Stimulated activated CD8-positive, alpha-beta memory T cell treated with anti-CD3 and anti-CD28 coated beads, Interleukin-4, amount 100 ng/mL, for 1 hour (primary cell): ENCODE data around the gene TRIM43.
"Not testable (repeated sequence)": the region's sequence is repeated elsewhere in the genome, so short reads cannot be mapped to it uniquely, and the experiment has no call there.

Source experiments
- DNase-seq, 2 donors: peaks; one replicate each; pipeline ENCODE4 v3.0.0-alpha.2; 2020; ENCODE audit warnings: low read depth in 2 of 2, low spot score in 1 of 2

TRIM43 gene

DNA sequence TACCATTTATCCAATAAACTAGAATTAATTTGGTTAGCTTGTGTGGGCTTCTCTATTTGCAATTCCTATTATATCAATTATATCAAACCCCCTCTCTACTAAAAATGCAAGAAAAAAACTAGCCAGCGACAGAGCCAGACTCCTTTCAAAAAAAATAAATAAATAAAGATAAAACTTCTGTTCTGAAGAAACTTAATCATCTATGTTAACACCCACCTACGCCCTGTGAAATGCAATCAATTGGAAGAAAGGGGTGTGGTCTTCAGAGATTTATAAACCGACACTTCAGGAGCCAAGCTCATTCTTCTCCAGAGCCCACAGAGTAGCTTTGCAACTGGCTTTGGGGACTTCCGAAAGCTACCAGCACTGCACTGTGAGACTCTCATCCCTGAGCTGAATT is at the start of gene TRIM43:
Gene TRIM43 (plus strand): TSS at position 301 of the 400 bp plus-strand sequence. CDS start 2,023 bp downstream, outside the sequence.
- not testable (repeated sequence) for DNase-seq

DNA sequence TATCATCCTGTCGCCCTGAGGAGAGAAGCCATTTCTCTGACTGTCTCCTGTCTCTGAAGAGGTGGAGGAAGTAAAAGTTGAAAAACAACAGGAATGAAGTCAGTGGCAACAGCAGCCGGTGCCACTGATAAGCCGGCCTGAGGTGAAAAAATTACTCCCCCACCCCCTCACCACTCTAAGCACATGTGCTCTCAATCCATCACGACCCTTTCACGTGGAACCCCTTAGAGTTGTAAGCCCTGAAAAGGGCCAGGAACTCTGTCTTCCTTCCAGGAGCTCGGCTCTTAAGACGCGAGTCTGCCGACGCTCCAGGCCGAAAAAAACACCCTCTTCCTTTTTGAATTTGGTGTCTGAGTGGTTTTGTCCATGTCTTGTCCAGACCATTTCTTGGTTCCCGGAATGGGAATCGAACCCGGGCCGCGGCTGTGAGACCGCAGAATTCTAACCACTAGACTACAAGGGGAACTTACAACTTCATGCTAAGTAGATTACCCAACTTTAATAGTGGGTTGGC is 40.7 kb upstream of the TRIM43 start:
- no peak for DNase-seq

DNA sequence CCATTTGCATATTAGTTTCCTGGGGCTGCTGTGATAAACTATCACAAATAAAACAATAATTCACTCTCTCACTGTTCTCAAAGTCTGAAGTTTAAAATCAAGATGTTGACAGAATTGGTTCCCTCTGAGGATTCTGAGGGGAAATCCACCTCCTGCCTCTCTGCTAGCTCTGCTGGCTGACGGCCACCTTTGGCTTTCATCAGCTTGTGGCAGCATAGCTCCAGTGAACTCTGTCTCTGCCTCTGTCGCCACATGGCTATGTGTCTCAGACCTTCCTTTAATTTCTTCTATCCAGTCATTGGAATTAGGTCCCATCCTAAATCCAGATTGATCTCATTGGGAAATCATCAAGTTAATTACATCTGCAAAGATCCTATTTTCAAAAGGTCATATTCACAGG is 38.9 kb upstream of the TRIM43 start:
- DNase-seq: no peak

DNA sequence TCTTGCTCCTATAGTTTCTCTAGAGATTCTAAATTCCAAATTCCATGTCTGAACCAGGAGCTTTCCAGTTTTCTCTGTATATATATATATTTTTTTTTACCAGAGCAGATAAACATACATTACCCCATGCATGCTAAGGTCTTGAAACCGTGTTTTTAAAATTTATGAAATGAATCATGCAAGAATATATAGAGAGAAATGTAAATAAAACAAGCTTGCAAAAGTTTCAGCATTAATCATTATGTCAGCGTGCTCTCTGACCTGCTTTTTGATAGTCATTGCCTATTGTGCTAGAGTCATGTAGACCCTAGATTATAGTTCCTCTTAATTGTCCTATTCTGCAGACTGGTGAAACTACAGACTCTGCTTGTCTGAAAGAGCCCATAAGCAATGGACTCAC is 22.6 kb upstream of the TRIM43 start:
- DNase-seq: no peak

DNA sequence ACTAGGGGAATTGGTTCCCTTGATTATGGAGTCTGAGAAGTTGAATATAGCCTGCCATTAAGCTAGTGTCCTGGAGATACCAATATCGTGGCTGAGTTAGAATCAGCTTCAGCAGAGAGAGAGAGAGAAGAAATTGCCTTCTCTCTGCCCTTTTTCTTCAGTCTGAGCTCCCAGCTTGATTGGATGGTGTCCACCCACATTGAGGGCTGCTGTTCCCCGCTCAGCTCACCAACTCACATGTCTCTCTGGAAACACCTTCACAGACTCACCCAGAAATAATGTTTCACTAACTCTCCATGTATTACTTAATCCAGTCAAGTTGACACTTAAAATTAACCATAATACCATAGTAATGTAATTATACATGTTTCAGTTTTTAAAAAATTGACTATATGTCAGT is 17.9 kb upstream of the TRIM43 start:
- no peak for DNase-seq

DNA sequence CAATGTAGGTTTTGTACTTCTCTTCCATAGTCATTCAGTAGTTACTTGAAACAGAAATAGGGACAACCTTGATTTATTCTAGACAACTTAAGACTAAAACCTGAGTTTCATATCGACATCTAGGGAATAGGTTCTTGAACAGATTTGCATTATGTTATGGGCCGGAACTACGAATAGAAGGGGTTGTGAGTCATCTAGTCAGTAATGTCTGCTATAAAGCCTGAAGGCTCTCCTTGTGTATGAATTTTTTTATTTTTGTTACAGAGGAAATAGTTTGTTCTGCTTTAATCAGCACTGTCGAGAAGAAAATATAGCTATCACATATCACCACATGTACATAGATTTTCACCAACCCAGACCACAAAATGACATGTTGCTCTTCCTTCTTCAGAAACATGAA is 17.3 kb upstream of the TRIM43 start:
- no peak for DNase-seq

DNA sequence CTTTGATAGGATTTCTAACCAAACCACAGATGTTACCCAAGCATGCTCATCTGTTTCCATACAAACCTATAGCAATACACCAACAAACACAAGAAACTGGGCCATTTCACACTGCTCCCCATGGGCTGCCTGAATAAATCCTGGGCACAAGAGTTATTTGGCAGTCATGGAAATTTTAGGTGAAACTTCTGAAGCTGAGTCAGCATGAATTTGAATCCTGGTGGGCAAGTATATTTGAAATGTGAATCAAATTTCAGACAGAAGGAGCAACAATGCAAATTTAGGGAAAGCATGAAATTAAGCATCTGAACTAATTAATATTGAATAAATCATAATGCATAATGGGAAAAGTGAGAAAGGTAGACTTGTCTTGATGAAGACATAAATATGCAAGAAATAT is 15.9 kb upstream of the TRIM43 start:
- DNase-seq: no peak

DNA sequence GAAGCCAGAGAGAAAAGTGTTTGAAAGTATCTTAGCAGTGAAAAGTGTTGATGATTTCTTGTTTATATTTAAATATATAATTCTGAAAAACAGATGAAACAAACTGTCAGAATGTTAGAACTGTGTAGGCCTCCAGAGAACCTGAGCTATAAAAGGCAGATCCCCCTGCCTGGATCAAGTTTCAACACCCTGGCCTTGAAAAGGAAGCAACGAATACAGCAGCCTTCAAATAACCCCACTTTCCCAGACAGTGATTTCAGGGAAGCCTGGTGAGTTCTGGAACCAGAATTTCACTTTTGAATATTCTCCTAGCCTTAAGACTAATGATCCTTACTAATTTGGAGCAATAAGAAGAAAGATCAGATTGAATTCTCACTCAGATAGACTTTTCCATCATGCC is 13.3 kb upstream of the TRIM43 start:
- DNase-seq: no peak

DNA sequence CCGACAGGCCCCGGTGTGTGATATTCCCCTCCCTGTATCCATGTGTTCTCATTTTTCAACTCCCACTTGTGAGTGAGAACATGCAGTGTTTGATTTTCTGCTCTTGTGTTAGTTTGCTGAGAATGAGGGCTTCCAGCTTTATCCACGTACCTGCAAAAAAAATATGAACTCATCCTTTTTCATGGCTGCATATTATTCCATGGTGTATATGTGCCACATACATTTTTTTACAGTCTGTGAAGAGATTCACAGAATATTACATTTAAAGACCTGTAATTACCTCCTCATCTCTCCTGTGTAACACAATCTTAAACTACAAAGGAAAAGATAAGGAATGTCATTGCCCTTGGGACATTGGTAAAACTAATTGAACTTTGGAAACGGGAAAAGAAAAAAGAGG is 8.3 kb upstream of the TRIM43 start:
- DNase-seq: not testable (repeated sequence)

DNA sequence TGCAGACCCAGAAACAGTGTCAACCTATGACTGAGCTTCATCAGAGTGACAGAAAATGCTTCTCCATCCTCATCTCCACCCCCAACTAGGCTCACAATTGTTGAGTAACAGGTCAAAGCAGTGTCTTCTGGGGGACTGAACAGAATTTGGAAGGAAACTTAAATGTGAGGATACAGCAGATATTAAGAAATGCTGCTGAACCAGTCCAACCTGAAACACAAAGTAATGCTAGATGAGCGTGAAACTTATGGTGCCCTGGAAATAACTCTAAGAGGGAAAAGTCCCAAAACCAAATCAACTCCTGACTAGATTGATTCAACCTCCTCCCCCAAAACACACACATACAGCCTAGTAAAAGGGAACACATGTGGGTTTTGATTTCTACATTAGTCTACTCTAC is 7.5 kb upstream of the TRIM43 start:
- not testable (repeated sequence) for DNase-seq

DNA sequence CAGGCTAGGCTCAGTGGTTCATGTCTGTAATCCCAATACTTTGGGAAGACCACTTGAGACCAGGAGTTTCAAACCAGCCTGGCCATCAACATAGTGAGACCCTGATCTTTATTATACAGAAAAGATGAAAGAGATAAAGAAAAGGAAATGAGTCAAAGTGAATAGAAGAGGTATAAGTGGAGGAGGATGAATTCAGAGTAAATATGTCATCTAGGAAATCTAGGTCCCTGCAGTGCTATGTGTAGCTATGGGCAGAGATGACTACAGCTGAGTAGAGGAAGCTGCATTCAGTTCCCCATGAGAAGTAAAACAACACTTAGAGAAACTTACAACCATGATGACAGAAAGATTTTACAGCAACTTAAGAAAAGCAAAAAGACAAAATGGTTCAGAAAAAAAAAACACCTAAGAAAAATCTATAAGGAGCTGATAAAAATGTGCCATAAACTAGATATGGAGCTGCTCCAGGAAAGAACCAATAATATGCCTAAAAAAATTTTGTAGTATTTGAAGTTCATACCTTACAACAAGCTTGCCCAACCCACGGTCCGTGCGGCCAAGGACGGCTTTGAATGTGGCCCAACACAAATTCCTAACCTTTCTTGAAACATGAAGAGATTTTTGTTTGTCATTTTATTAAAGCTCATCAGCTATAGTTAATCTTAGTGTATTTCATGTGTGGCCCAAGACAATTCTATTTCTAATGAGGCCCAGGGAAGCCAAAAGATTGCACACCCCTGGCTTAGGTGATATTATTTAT is 1.8 kb upstream of the TRIM43 start:
- not testable (repeated sequence) for DNase-seq

DNA sequence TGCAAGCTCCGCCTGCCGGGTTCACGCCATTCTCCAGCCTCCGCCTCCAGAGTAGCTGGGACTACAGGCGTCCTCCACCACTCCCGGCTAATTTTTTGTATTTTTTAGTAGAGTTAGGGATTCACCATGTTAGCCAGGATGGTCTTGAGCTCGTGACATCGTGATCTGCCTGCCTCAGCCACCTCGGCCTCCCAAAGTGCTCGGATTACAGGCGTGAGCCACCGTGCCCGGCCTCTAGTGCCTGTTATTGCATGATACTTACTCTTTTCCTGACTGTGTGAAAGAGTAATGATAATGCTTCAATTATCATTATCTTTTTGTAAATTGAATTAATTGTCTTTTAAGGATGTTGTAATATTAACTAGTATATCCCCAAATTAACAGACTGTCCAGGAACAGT is 1.2 kb downstream of the TRIM43 start:
- DNase-seq: not testable (repeated sequence)

DNA sequence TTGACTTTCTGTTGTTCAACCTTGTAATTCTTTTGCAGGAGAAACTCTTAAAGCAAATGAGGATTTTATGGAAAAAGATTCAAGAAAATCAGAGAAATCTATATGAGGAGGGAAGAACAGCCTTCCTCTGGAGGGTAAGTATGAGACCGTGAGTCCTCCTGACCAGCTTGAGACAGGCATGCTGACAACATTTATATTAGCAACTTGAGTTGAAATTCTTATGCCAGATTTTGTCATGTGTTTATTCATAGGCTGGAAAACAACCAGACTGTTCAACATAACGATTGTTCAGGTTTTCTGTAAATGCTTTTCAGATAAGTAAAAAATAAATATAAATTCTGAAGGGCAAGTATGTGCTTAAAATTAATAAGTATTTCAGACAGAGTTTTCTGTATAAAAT is 3.2 kb downstream of the TRIM43 start:
- not testable (repeated sequence) for DNase-seq

DNA sequence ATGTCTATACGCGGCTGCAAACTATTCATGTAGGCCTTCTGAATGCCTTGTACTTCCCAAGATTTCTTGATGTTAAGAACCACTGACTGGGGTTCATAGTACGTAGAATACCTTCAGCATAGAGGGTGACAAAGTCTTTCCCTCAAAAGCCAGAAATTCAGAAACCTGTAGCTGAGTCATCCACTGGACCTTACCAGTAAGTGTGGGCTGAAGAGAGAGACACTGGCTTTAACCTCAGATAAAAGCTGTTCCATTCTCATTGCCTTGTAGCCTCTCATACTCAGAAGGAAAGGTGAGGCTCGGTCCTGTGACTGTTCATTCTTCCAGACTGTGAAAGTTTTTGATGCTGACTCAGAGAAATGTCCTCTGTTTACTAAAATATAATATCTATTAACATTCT is 9.5 kb downstream of the TRIM43 start:
- DNase-seq: not testable (repeated sequence)

DNA sequence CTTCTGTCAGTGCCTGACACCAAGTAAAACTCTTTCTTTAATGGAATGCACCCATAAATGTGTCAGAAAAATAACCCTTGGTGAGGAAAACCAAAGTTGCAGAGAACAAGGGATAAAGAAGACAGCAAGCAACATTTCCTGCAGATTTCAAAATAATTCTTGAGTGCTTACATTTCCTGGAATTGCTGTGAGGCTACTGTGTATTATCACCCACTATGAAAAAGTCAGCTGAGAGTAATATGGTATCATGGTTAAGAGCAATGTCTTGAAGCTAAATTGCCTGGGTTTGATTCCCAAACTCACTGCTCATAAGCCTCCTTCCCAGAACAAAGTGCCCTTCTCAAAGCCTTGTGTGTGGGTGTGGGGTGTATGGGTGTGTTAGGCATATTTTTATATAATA is 10.3 kb downstream of the TRIM43 start:
- DNase-seq: not testable (repeated sequence)

DNA sequence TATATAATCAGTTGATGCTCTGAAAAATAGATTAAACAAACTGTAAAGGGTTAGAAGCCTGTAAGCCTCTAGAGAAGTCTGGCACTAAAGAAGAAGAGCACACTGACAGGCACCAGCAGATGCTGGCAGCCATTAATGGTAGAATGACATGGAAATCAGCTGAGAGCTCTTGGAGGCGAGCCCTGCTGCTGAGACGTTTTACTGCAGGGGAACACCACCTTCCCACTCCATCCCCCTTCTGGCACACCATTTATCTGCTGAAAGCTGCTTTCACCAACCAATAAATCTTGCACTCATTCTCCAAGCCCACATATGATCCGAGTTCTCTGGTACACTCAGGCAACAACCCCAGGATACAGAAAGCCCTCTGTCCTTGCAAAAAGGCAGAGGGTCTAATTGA is 16.6 kb downstream of the TRIM43 start:
- DNase-seq: not testable (repeated sequence)

DNA sequence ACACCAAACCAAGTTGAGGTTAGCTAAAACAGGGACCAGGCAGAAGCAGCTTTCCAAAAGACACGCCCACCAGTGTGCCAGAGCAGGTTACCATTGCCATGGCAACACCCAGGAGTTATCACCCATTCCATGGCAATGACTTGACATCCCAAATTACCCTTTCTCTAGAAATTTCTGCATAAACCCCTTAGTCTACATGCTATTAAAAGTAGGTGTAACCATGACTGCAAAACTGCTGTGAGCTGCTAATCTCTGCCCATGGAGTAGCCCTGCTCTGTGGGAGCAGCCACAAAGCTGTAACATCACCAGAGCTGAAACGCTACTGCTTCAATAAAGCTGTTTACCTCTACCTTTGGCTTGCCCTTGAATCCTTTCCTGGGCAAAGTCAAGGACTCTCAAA is 18.0 kb downstream of the TRIM43 start:
- not testable (repeated sequence) for DNase-seq

DNA sequence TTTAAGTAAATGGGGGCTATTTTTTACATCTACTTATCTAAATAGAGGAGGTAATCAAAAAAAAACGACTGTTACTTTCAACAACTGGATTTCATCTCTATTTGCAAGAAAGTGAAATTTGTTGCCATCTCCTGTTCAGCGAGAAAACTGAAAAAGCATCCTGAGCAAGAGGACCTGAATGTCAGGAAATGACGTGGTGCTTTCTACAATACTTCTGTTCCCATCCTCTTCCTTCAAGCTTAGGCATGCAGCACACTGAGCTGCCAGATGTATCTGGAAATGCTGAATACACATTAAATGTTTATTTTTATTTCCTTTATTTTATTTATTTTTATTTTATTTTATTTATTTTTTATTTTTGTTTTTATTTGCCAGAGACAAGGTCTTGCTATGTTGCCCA is 21.2 kb downstream of the TRIM43 start:
- DNase-seq: not testable (repeated sequence)

DNA sequence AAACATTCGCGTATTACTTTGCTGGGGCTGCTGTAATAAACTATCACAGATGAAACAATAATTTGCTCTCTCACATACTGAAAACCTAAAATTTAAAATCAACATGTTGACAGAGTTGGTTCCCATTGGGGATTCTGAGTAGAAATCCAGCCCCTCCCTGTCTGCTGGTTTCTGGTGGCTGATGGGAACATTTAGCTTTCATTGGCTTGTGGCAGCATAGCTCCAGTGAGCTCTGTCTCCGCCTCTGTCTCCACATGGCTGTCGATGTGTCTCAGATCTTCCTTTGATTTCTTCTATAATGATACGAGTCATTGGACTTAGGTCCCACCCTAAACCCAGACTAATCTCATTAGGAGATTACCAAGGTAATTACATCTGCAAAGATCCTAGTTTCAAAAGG is 30.9 kb downstream of the TRIM43 start:
- not testable (repeated sequence) for DNase-seq

DNA sequence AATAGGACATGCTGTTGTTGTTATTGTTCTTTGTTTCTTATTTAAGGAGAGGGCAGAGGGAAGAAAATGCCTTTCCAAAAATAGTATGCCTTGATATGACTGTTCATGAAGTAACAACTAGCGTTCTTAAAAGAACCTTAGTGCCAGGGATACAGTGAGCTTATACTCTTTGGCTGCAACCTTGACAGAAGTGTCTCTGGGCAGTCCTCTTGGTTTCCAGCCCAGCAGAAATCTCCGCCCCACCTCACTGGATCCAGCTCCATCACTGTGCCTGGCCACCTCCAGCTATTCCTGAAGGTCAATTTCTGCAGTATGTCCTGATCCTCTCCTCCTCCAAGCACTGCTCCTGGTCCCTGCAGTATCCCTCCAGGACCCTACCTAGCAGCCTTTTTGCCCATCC is 39.2 kb downstream of the TRIM43 start:
- not testable (repeated sequence) for DNase-seq

DNA sequence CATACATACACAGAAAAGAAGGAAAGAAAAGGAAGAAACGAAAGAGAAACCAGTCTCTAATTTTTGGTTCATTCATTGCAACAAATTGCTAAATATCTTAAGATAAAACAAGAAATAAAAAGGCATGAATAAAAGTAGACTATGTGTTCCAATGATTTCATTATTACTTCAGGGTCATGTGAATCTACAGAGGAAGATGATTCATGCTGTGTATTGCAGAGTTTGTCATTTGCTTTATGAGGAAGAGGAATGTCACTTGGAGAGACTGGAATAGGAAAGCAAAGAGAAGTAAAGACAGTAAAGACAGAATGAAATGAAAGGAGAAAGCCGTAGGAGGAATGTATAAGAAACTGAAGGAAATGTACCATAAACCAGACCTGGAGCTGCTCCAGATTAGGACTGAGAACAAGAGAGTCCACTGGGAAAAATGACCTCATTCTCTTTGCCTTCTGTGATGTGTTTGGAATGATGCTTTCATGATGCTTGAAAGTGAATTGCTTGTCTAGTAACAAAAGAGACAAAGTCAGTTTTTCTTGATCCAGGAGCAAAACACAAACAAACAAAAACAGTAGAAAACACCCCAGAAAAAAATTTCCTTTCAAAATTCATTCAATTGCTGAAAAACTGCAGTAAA is 41.9 kb downstream of the TRIM43 start:
- DNase-seq: not testable (repeated sequence)

DNA sequence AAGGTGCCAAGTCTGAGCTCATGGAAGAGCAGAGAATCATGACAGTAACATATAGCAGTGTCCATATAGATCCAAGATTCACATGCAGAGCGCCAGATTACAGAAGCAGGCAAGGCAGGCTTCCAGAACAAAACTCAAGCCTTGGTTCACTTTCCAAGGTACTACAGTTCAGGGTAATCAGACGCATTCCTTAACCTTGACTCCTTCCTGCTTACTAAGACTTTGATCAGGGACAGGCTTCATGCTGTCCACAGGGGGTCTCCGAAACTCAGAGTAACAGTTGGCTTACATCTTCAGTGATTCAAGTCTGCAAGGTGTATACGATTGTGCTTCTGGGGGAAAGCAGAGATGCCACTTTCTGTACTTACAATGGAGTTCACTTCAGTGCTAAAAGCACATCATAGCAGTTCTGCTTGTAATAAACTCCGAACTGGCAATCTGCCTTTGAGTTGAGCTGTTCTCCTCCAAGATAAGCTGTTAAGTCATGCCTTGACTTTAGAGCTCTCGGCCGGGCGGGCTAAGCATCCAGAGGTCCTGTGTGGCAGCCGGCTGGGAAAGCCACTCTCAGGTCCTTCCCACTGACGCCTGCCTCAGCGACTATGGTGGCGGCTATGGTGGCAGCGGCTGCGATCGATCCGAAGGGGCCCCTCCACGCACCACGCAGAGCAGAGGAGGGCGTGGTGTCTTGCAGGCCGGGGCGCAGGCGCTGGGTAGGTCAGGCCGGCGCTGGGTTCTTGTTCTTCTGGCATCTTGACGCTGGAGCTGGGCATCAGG is 48.9 kb downstream of the TRIM43 start:
- not testable (repeated sequence) for DNase-seq
